NT2/D1 (cell line): ENCODE measurements around the gene GSDMA.

Experiments
- DNase-seq: peaks from one replicate; pipeline ENCODE4 v3.0.0-alpha.2; 2011; ENCODE audit warnings: low read depth, low spot score
- H3K27me3 ChIP-seq: 2 replicates; pipeline ENCODE4 v1.6.0; 2011; ENCODE audit warnings: mild to moderate bottlenecking; ENCODE audit not compliant: insufficient read length, insufficient read depth
- H3K36me3 ChIP-seq: 2 replicates; pipeline ENCODE4 v1.6.1; 2011; ENCODE audit warnings: mild to moderate bottlenecking, low read length, mixed read lengths; ENCODE audit not compliant: insufficient read depth, insufficient read length
- H3K4me1 ChIP-seq: 2 replicates; pipeline ENCODE4 v1.5.1; 2011; ENCODE audit not compliant: insufficient read depth, insufficient read length
- H3K4me3 ChIP-seq: 2 replicates; pipeline ENCODE4 v1.5.1; 2011; ENCODE audit warnings: low read depth; ENCODE audit not compliant: insufficient read length
- H3K9ac ChIP-seq: 2 replicates; pipeline ENCODE4 v1.6.0; 2011; ENCODE audit warnings: low read depth; ENCODE audit not compliant: insufficient read length
- H3K9me3 ChIP-seq: 2 replicates; pipeline ENCODE4 v1.5.1; 2011; ENCODE audit warnings: mild to moderate bottlenecking, low read length; ENCODE audit not compliant: insufficient read depth
- SUZ12 ChIP-seq: IDR thresholded peaks from 2 replicates; pipeline ENCODE4 v1.6.1; 2011; ENCODE audit not compliant: insufficient read length, insufficient read depth; ENCODE audit errors: extremely low read depth
- YY1 ChIP-seq: IDR thresholded peaks from 2 replicates; pipeline ENCODE4 v1.6.1; 2011; ENCODE audit not compliant: insufficient read length, insufficient read depth
- ZNF274 ChIP-seq: IDR thresholded peaks from 2 replicates; pipeline ENCODE4 v1.6.1; 2011; ENCODE audit warnings: mild to moderate bottlenecking, low read depth, low read length

GSDMA gene

DNA sequence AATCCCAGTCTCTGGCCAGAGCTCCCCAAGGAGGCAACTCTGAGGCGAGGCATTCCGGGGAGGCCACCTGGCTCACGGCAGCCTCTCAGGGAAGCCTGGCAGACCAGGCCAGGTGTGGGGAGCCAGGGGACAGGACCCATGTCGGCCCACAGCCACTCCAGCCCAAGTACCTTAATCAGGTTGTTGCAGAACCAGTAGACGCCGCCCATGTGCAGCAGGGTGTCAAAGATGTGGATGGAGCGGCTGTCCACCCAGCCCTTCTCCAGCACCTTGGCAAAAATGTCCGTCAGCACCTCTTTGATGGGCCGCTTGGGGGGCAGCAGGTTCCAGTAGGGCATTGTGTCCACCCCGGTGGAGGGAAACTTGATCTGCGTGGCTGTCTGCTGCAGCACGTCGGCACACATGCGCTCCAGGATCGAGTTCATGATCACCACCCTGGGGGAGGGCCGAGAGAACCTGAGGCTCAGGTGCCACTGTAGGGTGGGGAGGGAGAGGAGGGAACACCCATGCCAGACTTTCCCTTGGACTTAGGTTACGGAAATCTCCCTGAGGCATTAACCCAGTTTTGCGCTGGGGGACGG is 60.2 kb downstream of the GSDMA start:
- TF ChIP-seq SUZ12 (no peak), YY1 (no peak), ZNF274 (no peak)
- no peaks in the 10 kb centered on the region for H3K9me3 ChIP-seq
- H3K9ac ChIP-seq: peak overlapping the region; percentile 13
- H3K4me3 ChIP-seq: no peak overlapping the region
- H3K4me1 ChIP-seq: peaks cover 44% of the 10 kb centered on the region
- H3K36me3 ChIP-seq: peaks cover 83% of the 10 kb centered on the region
- H3K27me3 ChIP-seq: no peaks in the 10 kb centered on the region
- no peak for DNase-seq

DNA sequence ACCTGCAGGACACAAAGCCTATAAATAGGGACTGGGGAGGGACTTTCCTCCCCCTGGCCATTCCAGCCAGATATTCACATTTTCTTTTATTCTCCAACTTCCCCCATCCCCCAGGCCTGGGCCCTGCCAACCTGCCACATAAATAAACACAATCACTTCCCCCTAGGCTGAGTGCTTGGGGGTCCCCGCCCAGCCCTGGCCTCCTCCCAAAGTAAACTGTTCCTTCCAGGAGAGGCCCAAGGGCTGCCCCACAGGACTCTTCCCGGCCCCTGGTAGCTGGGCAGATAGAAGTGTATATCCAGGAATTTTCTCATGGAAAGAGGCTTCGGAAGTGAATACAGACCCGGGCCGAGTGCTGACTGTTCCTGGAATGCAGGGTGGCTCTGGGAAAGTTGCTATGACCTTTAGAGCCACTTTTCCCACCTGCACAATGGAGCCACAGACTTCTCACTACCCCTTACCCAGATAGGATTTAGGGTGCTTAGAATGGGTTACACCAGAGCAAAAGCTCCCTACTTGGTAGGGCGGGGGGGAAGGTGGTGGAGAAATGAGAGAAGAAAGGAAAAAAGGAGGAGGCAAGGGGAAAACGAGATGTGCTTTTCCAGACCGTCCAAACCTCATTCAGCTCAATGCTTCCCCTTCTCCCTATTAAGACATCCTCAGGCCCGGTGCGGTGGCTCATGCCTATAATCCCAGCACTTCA is 60.9 kb downstream of the GSDMA start:
- TF ChIP-seq SUZ12: no peak
- no peaks in the 10 kb centered on the region for H3K9me3 ChIP-seq
- H3K4me3 ChIP-seq: no peak overlapping the region
- no peaks in the 10 kb centered on the region for H3K27me3 ChIP-seq
- peak overlapping the region; percentile 13 for H3K9ac ChIP-seq
- H3K4me1 ChIP-seq: peaks cover 41% of the 10 kb centered on the region
- DNase-seq: no peak
- H3K36me3 ChIP-seq: peaks cover 83% of the 10 kb centered on the region

DNA sequence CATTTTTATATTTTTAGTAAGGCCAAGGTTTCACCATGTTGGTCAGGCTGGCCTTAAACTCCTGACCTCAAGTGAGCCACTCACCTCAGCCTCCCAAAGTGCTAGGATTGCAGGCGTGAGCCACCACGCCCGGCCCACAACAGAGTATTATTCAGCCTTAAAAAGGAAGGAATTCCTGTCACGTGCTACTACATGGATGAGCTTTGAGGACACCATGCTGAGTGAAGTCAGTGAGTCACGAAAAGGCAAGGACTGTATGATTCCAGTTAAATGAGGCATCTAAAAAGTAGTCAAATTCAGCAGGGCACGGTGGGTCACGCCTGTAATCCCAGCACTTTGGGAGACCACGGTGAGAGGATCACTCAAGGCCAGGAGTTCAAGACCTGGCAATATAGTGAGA is 62.1 kb downstream of the GSDMA start:
- Histone ChIP-seq H3K4me1 (peaks cover 30% of the 10 kb centered on the region), H3K27me3 (no peaks in the 10 kb centered on the region), H3K4me3 (no peak overlapping the region), H3K36me3 (peaks cover 84% of the 10 kb centered on the region), H3K9me3 (no peaks in the 10 kb centered on the region), H3K9ac (no peak overlapping the region)
- no peak for TF ChIP-seq SUZ12
- TF ChIP-seq YY1: no peak
- TF ChIP-seq ZNF274: no peak
- no peak for DNase-seq

DNA sequence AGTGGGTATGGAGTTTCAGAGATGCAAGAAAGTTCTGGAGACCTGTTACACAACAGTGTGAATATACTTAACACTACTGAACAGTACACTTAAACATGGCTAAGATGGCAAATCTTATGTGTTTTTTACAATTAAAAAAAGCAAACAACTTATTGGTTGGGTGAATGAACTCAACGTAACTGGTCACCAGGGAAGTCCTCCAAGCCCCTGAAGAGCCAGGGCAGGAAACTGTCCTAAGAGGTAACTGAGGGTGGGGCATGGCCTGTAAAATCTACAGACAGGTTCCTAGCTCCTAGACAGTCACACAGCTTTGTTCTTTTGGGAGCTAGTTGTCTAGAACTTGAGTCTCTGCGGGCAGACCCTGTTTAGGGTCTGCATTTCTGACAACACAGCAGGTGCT is 62.8 kb downstream of the GSDMA start:
- Histone ChIP-seq H3K4me1 (peaks cover 25% of the 10 kb centered on the region), H3K9me3 (no peaks in the 10 kb centered on the region), H3K27me3 (no peaks in the 10 kb centered on the region), H3K9ac (no peak overlapping the region), H3K4me3 (no peak overlapping the region), H3K36me3 (peaks cover 80% of the 10 kb centered on the region)
- no peak for DNase-seq
- TF ChIP-seq SUZ12: no peak
- TF ChIP-seq YY1: no peak
- no peak for TF ChIP-seq ZNF274

DNA sequence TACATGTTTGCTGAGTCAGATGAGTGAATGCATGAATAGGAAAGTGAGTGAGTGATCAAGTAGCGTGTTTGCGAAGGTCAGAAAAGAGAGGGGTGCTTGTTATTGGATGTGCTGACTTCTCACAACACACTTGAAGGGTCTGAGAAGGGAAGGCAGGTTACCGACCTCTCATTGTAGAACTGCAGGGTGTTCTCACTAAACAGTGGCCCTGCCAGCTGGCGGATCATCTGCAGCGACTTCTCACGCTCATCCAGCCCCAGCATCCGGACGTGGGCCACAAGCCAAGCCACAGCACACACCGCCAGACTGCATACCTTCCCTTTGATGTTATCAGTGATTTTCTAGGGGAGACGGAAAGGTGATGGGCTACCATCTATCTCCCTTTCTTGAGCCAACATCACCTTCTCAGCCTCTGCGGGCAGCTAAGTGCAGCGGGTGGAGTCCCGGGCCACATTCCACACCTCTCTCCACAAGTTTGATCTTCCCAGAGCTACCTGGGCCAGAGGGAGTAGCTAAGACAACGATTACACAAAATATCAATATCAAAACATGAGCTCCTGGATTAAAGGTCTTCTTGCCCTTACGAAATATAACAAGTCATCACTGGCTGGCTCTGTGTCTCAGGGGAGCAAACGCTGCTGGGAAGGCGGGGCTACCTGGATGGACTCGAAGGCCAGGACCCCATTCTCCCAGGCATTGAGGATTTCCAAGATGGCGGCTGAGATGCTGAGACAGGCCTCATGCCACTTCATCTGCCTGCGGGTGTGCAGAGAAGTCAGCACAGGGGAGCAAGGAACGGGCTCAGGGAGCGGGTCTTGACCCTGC is 63.4 kb downstream of the GSDMA start:
- Histone ChIP-seq H3K4me3 (no peak overlapping the region), H3K9me3 (no peaks in the 10 kb centered on the region), H3K4me1 (peaks cover 25% of the 10 kb centered on the region), H3K36me3 (peaks cover 82% of the 10 kb centered on the region), H3K27me3 (no peaks in the 10 kb centered on the region), H3K9ac (no peak overlapping the region)
- DNase-seq: no peak
- TF ChIP-seq SUZ12 (no peak), ZNF274 (no peak), YY1 (no peak)

DNA sequence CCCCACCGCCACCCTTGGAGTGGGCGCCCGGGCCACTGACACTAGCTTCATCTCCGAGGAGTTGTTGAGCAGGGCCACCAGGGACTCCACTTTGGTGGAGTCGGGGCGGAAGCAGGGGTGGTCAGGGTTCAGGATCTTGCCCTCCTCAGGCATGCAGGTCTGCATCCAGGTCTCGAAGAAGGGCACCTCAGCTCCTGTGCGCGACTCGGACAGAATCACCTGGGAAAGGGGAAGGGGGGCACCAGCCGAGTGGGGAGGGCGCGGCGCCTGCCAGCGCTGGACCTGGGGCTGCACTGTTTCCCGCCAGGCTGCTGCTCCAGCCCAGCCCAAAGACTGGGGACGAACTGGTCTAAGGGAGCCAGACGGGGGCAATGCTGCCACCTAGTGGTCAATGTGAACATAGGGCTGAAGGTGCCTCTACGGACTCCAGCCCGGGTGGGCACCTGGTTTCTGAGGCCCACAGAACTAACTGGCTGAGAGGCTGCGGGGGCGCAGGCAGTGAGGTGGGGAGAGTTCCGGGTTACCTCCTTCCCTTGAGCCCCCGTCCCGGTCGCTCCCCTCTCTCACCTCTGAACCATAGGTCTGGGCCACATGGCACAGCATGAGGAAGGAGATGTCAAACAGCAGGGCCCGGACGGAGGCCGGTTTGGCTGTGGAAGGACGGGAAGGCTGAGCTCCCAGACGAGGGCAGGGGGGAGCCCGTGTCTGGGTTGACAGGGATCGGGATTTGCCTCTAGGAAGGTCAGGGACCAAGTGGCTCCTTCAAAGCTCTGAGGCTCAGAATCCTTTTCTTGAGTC is 64.2 kb downstream of the GSDMA start:
- Histone ChIP-seq H3K4me3 (no peak overlapping the region), H3K27me3 (no peaks in the 10 kb centered on the region), H3K9ac (no peak overlapping the region), H3K36me3 (peaks cover 85% of the 10 kb centered on the region), H3K4me1 (peaks cover 20% of the 10 kb centered on the region), H3K9me3 (no peaks in the 10 kb centered on the region)
- DNase-seq: peak; percentile 58
- TF ChIP-seq YY1: no peak
- TF ChIP-seq ZNF274: no peak
- no peak for TF ChIP-seq SUZ12
